ENCODE measurements around the gene TMEM150C. TPM values are rescaled to one million over a fixed set of nuclear protein-coding genes. Genes with fewer than 3 reads are reported as not detected.

TMEM150C gene
- total and polyA plus RNA-seq, 4 donors = 4.8 to 8.7 (median 5.2) TPM

- WGBS = 95% methylated on average over 7 of the region's 7 CpGs
- DNase-seq (ENCODE audit: low spot score) = no peak
Measured at GRCh38 chr4:82606622-82607021, 44.8 kb upstream of the TMEM150C start.

GRCh38 chr4:82604522-82604921 is 42.7 kb upstream of the TMEM150C start:
- TF ChIP-seq EGR1 (IDR thresholded peaks at IDR 0.05; ENCODE audit: low read depth in 2 of 2) (no peak), GABPA (IDR thresholded peaks at IDR 0.05 in 1 of 2, conservative IDR thresholded peaks at IDR 0.05 in 1 of 2) (no peak), YY1 (IDR thresholded peaks at IDR 0.05) (no peak), FOXA2 (IDR thresholded peaks at IDR 0.05) (no peak), RXRA (IDR thresholded peaks at IDR 0.05) (no peak), JUND (IDR thresholded peaks at IDR 0.05) (no peak), SP1 (IDR thresholded peaks at IDR 0.05) (no peak), HNF4A (conservative IDR thresholded peaks at IDR 0.05) (no peak), RAD21 (IDR thresholded peaks at IDR 0.05) (no peak), NR2F2 (IDR thresholded peaks at IDR 0.05) (no peak), TAF1 (conservative IDR thresholded peaks at IDR 0.05) (no peak), HNF4G (IDR thresholded peaks at IDR 0.05) (no peak), ZBTB33 (IDR thresholded peaks at IDR 0.05) (no peak), FOXA1 (IDR thresholded peaks at IDR 0.05) (no peak)
- TF ChIP-seq, protein P1, sequence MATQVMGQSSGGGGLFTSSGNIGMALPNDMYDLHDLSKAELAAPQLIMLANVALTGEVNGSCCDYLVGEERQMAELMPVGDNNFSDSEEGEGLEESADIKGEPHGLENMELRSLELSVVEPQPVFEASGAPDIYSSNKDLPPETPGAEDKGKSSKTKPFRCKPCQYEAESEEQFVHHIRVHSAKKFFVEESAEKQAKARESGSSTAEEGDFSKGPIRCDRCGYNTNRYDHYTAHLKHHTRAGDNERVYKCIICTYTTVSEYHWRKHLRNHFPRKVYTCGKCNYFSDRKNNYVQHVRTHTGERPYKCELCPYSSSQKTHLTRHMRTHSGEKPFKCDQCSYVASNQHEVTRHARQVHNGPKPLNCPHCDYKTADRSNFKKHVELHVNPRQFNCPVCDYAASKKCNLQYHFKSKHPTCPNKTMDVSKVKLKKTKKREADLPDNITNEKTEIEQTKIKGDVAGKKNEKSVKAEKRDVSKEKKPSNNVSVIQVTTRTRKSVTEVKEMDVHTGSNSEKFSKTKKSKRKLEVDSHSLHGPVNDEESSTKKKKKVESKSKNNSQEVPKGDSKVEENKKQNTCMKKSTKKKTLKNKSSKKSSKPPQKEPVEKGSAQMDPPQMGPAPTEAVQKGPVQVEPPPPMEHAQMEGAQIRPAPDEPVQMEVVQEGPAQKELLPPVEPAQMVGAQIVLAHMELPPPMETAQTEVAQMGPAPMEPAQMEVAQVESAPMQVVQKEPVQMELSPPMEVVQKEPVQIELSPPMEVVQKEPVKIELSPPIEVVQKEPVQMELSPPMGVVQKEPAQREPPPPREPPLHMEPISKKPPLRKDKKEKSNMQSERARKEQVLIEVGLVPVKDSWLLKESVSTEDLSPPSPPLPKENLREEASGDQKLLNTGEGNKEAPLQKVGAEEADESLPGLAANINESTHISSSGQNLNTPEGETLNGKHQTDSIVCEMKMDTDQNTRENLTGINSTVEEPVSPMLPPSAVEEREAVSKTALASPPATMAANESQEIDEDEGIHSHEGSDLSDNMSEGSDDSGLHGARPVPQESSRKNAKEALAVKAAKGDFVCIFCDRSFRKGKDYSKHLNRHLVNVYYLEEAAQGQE (IDR thresholded peaks at IDR 0.05) = no peak
- TF ChIP-seq, protein P2, sequence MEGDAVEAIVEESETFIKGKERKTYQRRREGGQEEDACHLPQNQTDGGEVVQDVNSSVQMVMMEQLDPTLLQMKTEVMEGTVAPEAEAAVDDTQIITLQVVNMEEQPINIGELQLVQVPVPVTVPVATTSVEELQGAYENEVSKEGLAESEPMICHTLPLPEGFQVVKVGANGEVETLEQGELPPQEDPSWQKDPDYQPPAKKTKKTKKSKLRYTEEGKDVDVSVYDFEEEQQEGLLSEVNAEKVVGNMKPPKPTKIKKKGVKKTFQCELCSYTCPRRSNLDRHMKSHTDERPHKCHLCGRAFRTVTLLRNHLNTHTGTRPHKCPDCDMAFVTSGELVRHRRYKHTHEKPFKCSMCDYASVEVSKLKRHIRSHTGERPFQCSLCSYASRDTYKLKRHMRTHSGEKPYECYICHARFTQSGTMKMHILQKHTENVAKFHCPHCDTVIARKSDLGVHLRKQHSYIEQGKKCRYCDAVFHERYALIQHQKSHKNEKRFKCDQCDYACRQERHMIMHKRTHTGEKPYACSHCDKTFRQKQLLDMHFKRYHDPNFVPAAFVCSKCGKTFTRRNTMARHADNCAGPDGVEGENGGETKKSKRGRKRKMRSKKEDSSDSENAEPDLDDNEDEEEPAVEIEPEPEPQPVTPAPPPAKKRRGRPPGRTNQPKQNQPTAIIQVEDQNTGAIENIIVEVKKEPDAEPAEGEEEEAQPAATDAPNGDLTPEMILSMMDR (IDR thresholded peaks at IDR 0.05; ENCODE audit: low read depth, low read length, missing input control) = no peak
- TF ChIP-seq, protein P3, sequence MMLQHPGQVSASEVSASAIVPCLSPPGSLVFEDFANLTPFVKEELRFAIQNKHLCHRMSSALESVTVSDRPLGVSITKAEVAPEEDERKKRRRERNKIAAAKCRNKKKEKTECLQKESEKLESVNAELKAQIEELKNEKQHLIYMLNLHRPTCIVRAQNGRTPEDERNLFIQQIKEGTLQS (IDR thresholded peaks at IDR 0.05) = no peak
- TF ChIP-seq, protein P4, sequence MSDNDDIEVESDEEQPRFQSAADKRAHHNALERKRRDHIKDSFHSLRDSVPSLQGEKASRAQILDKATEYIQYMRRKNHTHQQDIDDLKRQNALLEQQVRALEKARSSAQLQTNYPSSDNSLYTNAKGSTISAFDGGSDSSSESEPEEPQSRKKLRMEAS (IDR thresholded peaks at IDR 0.05) = no peak
- Histone ChIP-seq H3K27me3 (ENCODE audit: control insufficient read depth in 4 of 4, insufficient read depth in 4 of 4, low read length in 3 of 4) (no peaks in the 10 kb centered on the region), H3K27ac (ENCODE audit: low read depth in 1 of 2, low read length in 2 of 2) (no peak overlapping the region)

More at GRCh38 chr4:82606622-82607021, 44.8 kb upstream of the TMEM150C start:
- Histone ChIP-seq H3K27ac (ENCODE audit: low read depth in 1 of 2, low read length in 2 of 2) (no peak overlapping the region), H3K9ac (ENCODE audit: low read depth in 1 of 2, low read length in 2 of 2) (no peak overlapping the region), H3K27me3 (ENCODE audit: control insufficient read depth in 4 of 4, insufficient read depth in 4 of 4, low read length in 3 of 4) (no peaks in the 10 kb centered on the region), H3K4me1 (ENCODE audit: control insufficient read depth in 4 of 4, insufficient read depth in 4 of 4, low read length in 3 of 4) (no peaks in the 10 kb centered on the region), H3K4me3 (ENCODE audit: low read depth in 1 of 3, low read length in 3 of 3) (no peak overlapping the region), H3K36me3 (ENCODE audit: control insufficient read depth in 4 of 4, insufficient read depth in 3 of 4, low read depth in 1 of 4, low read length in 3 of 4) (no peaks in the 10 kb centered on the region), H3K9me3 (ENCODE audit: control insufficient read depth in 4 of 4, low read length in 3 of 4) (no peaks in the 10 kb centered on the region)
- TF ChIP-seq HNF4G (IDR thresholded peaks at IDR 0.05) (no peak), EGR1 (IDR thresholded peaks at IDR 0.05; ENCODE audit: low read depth in 2 of 2) (no peak), RXRA (IDR thresholded peaks at IDR 0.05) (no peak), NR2F2 (IDR thresholded peaks at IDR 0.05) (no peak), SP1 (IDR thresholded peaks at IDR 0.05) (no peak)

More at GRCh38 chr4:82604522-82604921, 42.7 kb upstream of the TMEM150C start:
- no peaks in the 10 kb centered on the region for H3K36me3 ChIP-seq (ENCODE audit: control insufficient read depth in 4 of 4, insufficient read depth in 3 of 4, low read depth in 1 of 4, low read length in 3 of 4)
- H3K9me3 ChIP-seq (ENCODE audit: control insufficient read depth in 4 of 4, low read length in 3 of 4) = no peaks in the 10 kb centered on the region
- H3K4me3 ChIP-seq (ENCODE audit: low read depth in 1 of 3, low read length in 3 of 3) = no peak overlapping the region
- no peak for DNase-seq (ENCODE audit: low spot score)
- no peak overlapping the region for H3K9ac ChIP-seq (ENCODE audit: low read depth in 1 of 2, low read length in 2 of 2)
- WGBS = 91% methylated on average over 1 of the region's 1 CpG
- no peaks in the 10 kb centered on the region for H3K4me1 ChIP-seq (ENCODE audit: control insufficient read depth in 4 of 4, insufficient read depth in 4 of 4, low read length in 3 of 4)

All from liver (tissue), 9 donors.